Activated naive CD4-positive, alpha-beta T cell treated with anti-CD3 and anti-CD28 coated beads, Interleukin-2, amount 10 ng/mL, durations not matched to agents 7 days and 5 days (primary cell): Measurements from ENCODE around the gene MR1.

Experiments
- CTCF ChIA-PET: fragments of 350-600 bp; sonication (Branson Sonifier 250); formaldehyde crosslinking; loops from one replicate; lab custom pipeline; 2021; ENCODE audit warnings: antibody characterized with exemption; lab: Charles Lee
- DNase-seq: peaks from one replicate; pipeline ENCODE4 v3.0.0-alpha.2; 2020
- H3K27ac Mint-ChIP-seq: one replicate; pipeline ENCODE4 v1.8.0; 2021; ENCODE audit warnings: mild to moderate bottlenecking, moderate library complexity, mixed read lengths
- H3K27me3 Mint-ChIP-seq: one replicate; pipeline ENCODE4 v1.8.0; 2021; ENCODE audit warnings: mild to moderate bottlenecking, mixed read lengths
- H3K36me3 Mint-ChIP-seq: one replicate; pipeline ENCODE4 v1.8.0; 2021; ENCODE audit warnings: mixed read lengths
- H3K4me1 Mint-ChIP-seq: one replicate; pipeline ENCODE4 v1.8.0; 2021; ENCODE audit warnings: mixed read lengths
- H3K4me3 Mint-ChIP-seq: one replicate; pipeline ENCODE4 v1.8.0; 2021; ENCODE audit warnings: mild to moderate bottlenecking, moderate library complexity, mixed read lengths
- H3K9me3 Mint-ChIP-seq: one replicate; pipeline ENCODE4 v1.8.0; 2021; ENCODE audit warnings: mixed read lengths

Gene MR1

GRCh38 chr1:181083842-181084605 is 50.2 kb downstream of the MR1 start:
- CTCF ChIA-PET, result interaction anchor here (0.5 to 4.0 kb wide), 24 partner anchors 9 to 1583 kb away, joined by 3 to 120 read pairs (median 4); no protein-coding TSS in a partner anchor
- Mint-ChIP-seq H3K27me3 (peaks cover 28% of the 10 kb centered on the region), H3K9me3 (no peaks in the 10 kb centered on the region), H3K27ac (no peak overlapping the region), H3K4me1 (peaks cover 37% of the 10 kb centered on the region), H3K36me3 (peaks cover 2% of the 10 kb centered on the region), H3K4me3 (no peak overlapping the region)
- peak; percentile 72 for DNase-seq

GRCh38 chr1:181084606-181084969 is 50.8 kb downstream of the MR1 start:
- peaks cover 32% of the 10 kb centered on the region for H3K4me1 Mint-ChIP-seq
- CTCF ChIA-PET, result interaction anchor here (0.7 to 4.0 kb wide), 19 partner anchors 9 to 548 kb away, joined by 3 to 120 read pairs (median 4); partner anchors contain the start of gene MR1
- no peaks in the 10 kb centered on the region for H3K9me3 Mint-ChIP-seq
- H3K27ac Mint-ChIP-seq, result no peak overlapping the region
- H3K27me3 Mint-ChIP-seq, result peaks cover 28% of the 10 kb centered on the region
- H3K4me3 Mint-ChIP-seq, result no peak overlapping the region
- H3K36me3 Mint-ChIP-seq, result peaks cover 4% of the 10 kb centered on the region
- DNase-seq, result no peak

- Mint-ChIP-seq H3K4me3 (no peak overlapping the region), H3K4me1 (peaks cover 32% of the 10 kb centered on the region), H3K9me3 (no peaks in the 10 kb centered on the region), H3K27ac (no peak overlapping the region), H3K36me3 (peaks cover 17% of the 10 kb centered on the region), H3K27me3 (peaks cover 24% of the 10 kb centered on the region)
- CTCF ChIA-PET, result interaction anchor here (1.2 to 4.0 kb wide), 7 partner anchors 14 to 204 kb away, joined by 3 to 120 read pairs (median 4); no protein-coding TSS in a partner anchor
- no peak for DNase-seq
Measured at GRCh38 chr1:181086091-181086490, 52.3 kb downstream of the MR1 start.

GRCh38 chr1:181086926-181087325 is 53.1 kb downstream of the MR1 start:
- Mint-ChIP-seq H3K4me1 (peaks cover 41% of the 10 kb centered on the region), H3K4me3 (no peak overlapping the region), H3K36me3 (peaks cover 23% of the 10 kb centered on the region), H3K27ac (no peak overlapping the region), H3K9me3 (no peaks in the 10 kb centered on the region), H3K27me3 (peaks cover 24% of the 10 kb centered on the region)
- DNase-seq, result no peak
- CTCF ChIA-PET, result interaction anchor here (1.1 to 4.0 kb wide), 3 partner anchors 55 to 74 kb away, joined by 5 to 120 read pairs (median 18); no protein-coding TSS in a partner anchor

GRCh38 chr1:181087400-181087901 is 53.7 kb downstream of the MR1 start:
- Mint-ChIP-seq H3K9me3 (no peaks in the 10 kb centered on the region), H3K36me3 (peaks cover 26% of the 10 kb centered on the region), H3K27me3 (peaks cover 23% of the 10 kb centered on the region), H3K4me3 (peak overlapping the region; percentile 21), H3K4me1 (peaks cover 45% of the 10 kb centered on the region), H3K27ac (no peak overlapping the region)
- CTCF ChIA-PET, result interaction anchor here (0.8 to 1.1 kb wide), 3 partner anchors 47 to 56 kb away, joined by 3 to 5 read pairs (median 3); no protein-coding TSS in a partner anchor
- no peak for DNase-seq

DNA sequence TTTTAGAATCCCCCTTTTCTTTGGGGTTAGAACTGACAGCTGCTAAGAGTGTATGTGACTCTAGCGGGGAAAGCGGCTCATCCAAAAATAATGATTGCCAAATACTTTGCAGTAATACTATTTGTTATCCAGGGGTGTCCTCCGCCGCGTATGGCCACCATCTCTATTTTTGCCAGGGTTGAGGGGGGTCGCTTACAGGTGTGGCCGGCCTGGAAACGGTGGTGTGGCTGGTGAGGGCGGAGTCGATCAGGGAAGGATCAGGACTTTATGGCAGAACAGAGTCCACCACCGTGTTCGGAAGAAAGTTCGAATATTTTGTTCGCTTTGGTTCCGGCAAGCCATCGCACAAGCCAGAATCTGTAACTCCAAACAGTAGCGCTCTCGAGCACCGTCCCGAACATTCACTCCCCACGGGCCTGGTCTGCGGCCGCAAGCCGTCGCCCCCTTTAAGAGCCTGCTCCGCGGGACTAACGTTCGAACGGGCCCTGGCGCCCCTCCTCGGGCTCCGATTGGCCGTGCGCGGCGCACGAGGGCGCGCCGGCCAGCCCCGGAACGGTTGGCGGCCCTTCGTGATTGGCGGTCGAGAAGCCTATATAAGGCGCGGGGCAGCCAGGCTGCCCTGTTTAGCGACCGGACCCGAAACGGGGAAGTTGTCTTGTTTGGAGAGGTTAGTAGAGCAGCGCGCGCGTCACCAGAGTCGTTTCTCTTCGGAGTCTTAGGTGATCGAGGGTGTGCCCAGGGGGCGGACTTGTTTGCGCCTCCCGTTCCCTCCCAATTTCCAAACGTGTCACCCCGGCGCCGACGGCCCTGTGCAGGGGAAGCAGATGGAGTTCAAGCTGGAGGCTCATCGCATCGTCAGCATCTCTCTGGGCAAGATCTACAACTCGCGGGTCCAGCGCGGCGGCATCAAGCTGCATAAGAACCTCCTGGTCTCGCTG is 54.6 kb downstream of the MR1 start, which contains the start of gene IER5:
IER5 (plus strand) TSS at position 622 of the 938 bp plus-strand sequence; CDS start at position 825, 203 bp downstream.
- H3K9me3 Mint-ChIP-seq, result no peaks in the 10 kb centered on the region
- H3K36me3 Mint-ChIP-seq, result peaks cover 35% of the 10 kb centered on the region
- H3K27me3 Mint-ChIP-seq, result peaks cover 18% of the 10 kb centered on the region
- H3K4me1 Mint-ChIP-seq, result peaks cover 52% of the 10 kb centered on the region
- H3K27ac Mint-ChIP-seq, result peak within 1 kb of the TSS; percentile 99
- peak within 1 kb of the TSS; percentile 100 for H3K4me3 Mint-ChIP-seq
- peak; percentile 97 for DNase-seq
- CTCF ChIA-PET, result interaction anchor here (0.8 to 3.0 kb wide), 4 partner anchors 46 to 55 kb away, joined by 3 to 37 read pairs (median 4); no protein-coding TSS in a partner anchor

GRCh38 chr1:181089017-181089675 is 55.4 kb downstream of the MR1 start:
- H3K36me3 Mint-ChIP-seq, result peaks cover 39% of the 10 kb centered on the region
- DNase-seq, result peak; percentile 53
- peaks cover 17% of the 10 kb centered on the region for H3K27me3 Mint-ChIP-seq
- no peaks in the 10 kb centered on the region for H3K9me3 Mint-ChIP-seq
- CTCF ChIA-PET, result interaction anchor here (3.0 kb wide), 1 partner anchor 52 kb away, joined by 37 read pairs; no protein-coding TSS in a partner anchor
- H3K4me1 Mint-ChIP-seq, result peaks cover 51% of the 10 kb centered on the region
- H3K4me3 Mint-ChIP-seq, result peak overlapping the region; percentile 100
- H3K27ac Mint-ChIP-seq, result peak overlapping the region; percentile 99

GRCh38 chr1:181089676-181090544 is 56.1 kb downstream of the MR1 start:
- peak overlapping the region; percentile 99 for H3K27ac Mint-ChIP-seq
- peaks cover 14% of the 10 kb centered on the region for H3K27me3 Mint-ChIP-seq
- CTCF ChIA-PET, result interaction anchor here (0.7 to 4.4 kb wide), 11 partner anchors 9 to 153 kb away, joined by 3 to 37 read pairs (median 5); no protein-coding TSS in a partner anchor
- H3K4me1 Mint-ChIP-seq, result peaks cover 47% of the 10 kb centered on the region
- DNase-seq, result peak; percentile 80
- peak overlapping the region; percentile 100 for H3K4me3 Mint-ChIP-seq
- no peaks in the 10 kb centered on the region for H3K9me3 Mint-ChIP-seq
- peaks cover 45% of the 10 kb centered on the region for H3K36me3 Mint-ChIP-seq

- CTCF ChIA-PET, result interaction anchor here (0.7 to 4.4 kb wide), 12 partner anchors 8 to 154 kb away, joined by 3 to 37 read pairs (median 5); no protein-coding TSS in a partner anchor
Measured at GRCh38 chr1:181090641-181091126, 56.9 kb downstream of the MR1 start.

DNA sequence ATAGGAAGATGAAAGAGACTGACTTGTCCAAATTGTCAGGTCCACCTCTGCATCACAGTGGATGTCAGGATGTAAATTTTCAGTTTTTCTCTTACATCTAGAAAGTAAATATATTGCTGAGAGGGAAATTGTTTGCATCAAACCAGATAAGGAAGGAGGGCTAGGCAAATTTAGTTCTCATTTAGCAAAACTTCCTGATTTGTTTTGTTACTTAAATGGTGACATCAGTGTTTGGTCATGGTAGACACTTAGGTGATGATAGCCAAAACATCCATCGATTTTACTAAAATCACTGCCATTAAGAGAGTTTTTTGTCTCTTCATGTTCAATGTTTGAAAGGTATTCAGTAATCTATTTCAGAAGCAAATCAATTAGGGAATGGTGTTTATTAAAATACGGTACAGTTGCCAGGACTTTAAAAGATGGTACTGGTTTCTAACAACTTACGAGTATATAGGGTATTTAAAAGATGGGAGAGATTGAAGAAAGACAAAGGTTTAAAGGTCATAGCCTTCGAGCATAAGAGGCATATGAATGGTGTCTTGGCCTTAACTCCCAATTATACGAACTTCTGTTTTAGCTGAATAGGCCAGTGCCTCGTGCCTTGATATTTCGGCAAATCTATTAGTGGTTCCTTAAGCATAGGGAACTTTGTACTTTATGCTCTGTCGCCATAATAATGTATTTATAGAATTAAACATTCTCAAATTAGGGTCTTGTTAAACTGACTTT is 57.7 kb downstream of the MR1 start:
- Mint-ChIP-seq H3K36me3 (peaks cover 53% of the 10 kb centered on the region), H3K9me3 (no peaks in the 10 kb centered on the region), H3K27me3 (peaks cover 6% of the 10 kb centered on the region), H3K4me3 (peak overlapping the region; percentile 100), H3K4me1 (peaks cover 53% of the 10 kb centered on the region), H3K27ac (peak overlapping the region; percentile 99)
- CTCF ChIA-PET, result interaction anchor here (0.7 to 4.4 kb wide), 15 partner anchors 8 to 58 kb away, joined by 3 to 37 read pairs (median 6); no protein-coding TSS in a partner anchor
- DNase-seq, result no peak

More at GRCh38 chr1:181090641-181091126, 56.9 kb downstream of the MR1 start:
- Mint-ChIP-seq H3K27ac (peak overlapping the region; percentile 99), H3K9me3 (no peaks in the 10 kb centered on the region), H3K27me3 (peaks cover 13% of the 10 kb centered on the region), H3K4me1 (peaks cover 49% of the 10 kb centered on the region), H3K4me3 (peak overlapping the region; percentile 100), H3K36me3 (peaks cover 49% of the 10 kb centered on the region)
- DNase-seq, result peak; percentile 54

GRCh38 chr1:181092056-181092455 is 58.3 kb downstream of the MR1 start:
- H3K36me3 Mint-ChIP-seq, result peaks cover 53% of the 10 kb centered on the region
- peaks cover 6% of the 10 kb centered on the region for H3K27me3 Mint-ChIP-seq
- H3K27ac Mint-ChIP-seq, result peak overlapping the region; percentile 17
- CTCF ChIA-PET, result interaction anchor here (0.7 to 4.4 kb wide), 9 partner anchors 11 to 57 kb away, joined by 3 to 15 read pairs (median 7); no protein-coding TSS in a partner anchor
- H3K4me1 Mint-ChIP-seq, result peaks cover 56% of the 10 kb centered on the region
- H3K4me3 Mint-ChIP-seq, result peak overlapping the region; percentile 54
- DNase-seq, result no peak
- H3K9me3 Mint-ChIP-seq, result no peaks in the 10 kb centered on the region
